Renal cortical epithelial cell (primary cell): Measurements from ENCODE around the gene LRRTM4. TPM values are rescaled to one million over a fixed set of nuclear protein-coding genes. Genes with fewer than 3 reads are reported as not detected.
"Not testable (repeated sequence)": the region's sequence is repeated elsewhere in the genome, so short reads cannot be mapped to it uniquely, and the experiment has no call there.

Experiments
- DNase-seq: peaks from one replicate; pipeline ENCODE4 v3.0.0-alpha.2; 2011; ENCODE audit warnings: low read depth
- total RNA-seq: library from RNA; depleted of rRNA; stranded (reverse); fragments of >200 nt; gene quantifications from 2 replicates; pipeline ENCODE4 v1.2.3, GENCODE V29; 2014

LRRTM4 gene
- total RNA-seq, 1 donor from 2014 or later, result 0.10 TPM

DNA sequence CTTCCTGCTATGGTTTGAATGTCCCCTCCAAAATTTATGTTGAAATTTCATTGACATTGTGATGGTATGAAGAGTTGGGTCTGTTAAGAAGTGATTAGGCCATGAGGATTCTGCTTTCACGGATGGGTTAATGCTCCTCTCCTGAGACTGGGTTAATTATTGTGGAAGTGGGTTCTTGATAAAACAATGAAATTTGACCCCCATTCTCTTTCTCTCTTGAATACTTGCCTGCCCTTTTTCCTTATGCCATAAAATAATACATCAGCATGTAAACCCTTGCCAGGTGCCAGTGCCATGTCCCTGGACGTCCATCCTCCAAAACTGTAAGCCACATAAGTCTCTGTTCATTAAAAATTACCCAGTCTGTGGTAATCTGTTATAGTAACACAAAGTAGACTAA lies 352.8 kb downstream of the LRRTM4 start:
- peak; percentile 68 for DNase-seq

DNA sequence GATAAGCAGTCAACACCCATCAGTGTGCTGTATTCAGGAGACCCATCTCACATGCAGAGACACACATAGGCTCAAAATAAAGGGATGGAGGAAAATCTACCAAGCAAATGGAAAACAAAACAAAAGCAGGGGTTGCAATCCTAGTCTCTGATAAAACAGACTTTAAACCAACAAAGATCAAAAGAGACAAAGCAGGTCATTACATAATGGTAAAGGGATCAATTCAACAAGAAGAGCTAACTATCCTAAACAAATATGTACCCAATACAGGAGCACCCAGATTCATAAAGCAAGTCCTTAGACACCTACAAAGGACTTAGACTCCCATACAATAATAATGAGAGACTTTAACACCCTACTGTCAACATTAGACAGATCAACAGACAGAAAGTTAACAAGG lies 358.2 kb downstream of the LRRTM4 start:
- DNase-seq, result not testable (repeated sequence)

DNA sequence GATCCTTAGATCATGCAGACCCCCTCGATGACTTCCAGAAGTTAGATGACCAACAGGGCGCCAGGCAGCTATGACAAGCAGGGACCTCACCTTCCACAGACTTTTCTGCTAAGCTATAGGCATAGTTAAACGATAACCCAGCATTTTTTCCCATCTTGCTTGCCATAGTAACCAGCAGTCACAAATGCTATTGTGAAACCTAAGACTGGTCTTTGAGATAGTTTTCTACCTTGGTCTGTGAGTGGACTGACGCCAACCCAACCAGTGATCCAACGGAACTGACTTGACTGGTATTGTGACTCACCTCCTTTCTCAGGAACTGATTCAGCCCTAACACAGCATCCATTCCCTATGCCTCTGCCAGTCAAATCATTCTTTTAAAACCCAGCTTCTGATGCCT lies 361.2 kb downstream of the LRRTM4 start:
- DNase-seq, result peak; percentile 83

DNA sequence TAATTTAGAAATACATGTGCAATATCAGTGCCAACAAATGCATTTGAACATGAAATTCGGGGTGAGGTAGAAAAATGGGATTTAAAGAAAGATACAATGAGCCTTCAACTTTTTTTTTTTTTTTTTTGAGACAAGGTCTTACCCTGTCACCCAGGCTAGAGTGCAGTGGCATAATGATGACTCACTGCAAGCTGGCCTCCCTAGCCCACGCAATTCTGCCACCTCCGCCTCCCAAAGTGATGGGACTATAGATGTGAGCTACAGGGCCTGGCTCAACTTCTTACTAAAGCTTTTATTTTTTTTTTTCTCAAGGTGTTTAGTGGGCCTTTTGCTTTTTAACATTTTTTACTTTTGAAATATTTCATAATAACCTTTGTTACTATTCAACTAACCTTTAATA lies 365.6 kb downstream of the LRRTM4 start:
- no peak for DNase-seq

DNA sequence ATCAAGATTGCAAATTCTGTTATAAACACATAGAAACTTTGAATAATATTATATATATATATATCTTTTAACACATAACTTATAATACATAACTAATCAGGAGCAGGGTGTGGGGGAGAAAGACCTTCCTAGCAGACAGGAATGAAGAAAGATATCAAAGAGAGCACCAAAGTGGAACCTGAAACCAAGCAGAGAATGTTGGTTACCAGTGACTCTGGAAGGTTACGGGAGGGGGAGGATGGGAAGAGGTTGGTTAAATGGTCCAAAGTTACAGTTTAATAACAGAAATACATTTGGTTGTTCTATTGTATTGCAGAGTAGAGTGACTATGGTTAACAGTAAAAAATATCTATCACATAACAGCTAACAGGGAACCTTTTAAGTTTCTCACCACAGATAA lies 366.7 kb downstream of the LRRTM4 start:
- peak; percentile 33 for DNase-seq

DNA sequence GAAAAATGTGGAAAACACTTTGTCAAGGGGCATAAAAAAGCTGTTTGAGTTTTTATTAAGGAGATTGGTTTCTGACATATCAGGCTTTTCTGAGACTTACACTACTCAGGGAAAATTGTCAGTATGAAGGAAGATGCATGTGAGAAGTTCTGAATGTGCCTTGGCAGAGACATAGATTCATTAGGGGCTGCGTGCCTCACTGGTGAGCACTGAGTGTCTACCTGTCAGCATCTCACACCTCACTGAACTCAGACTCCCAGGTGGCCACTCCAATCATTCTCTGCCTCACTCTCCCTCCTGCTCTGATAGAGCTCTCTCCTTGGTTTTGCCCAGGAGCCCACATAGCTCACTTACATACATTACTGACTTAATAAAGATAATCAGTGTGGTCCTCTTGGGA lies 372.6 kb downstream of the LRRTM4 start:
- no peak for DNase-seq

DNA sequence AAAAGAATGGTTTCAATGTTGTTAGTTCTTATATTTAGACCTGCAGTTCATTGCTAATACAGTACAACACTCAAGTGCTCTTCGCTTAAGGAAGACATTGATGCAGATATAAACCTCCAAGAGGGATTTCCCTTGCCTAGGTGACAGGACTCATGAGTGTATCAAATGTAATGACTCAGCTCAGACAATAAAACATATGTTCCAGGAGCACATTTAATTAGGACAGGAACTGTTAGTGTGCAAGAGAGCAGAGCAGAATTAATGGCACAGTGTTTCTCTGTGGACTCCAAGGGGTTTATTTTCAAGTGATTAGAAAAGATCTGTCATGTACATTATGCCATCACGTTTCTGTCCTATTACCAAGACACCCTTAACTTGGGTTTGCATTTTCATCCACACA lies 375.0 kb downstream of the LRRTM4 start:
- no peak for DNase-seq

DNA sequence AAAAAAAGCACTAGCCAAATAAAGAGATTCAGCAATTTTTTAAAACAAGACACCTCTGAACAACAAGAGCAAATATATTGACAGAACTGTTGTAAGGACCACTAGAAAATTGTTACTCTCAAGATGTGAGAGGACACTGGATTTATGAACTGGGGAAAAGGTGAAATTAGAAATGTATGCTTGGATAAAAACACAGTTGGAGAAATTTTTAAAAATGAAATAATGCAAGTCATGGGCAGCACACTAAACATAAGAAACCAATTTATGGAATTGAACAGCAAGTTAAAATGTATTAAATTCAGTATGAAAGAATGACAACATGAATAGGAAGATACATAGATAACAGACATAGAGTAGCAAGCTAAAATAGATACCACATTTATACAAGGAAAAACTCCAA lies 377.4 kb downstream of the LRRTM4 start:
- no peak for DNase-seq

DNA sequence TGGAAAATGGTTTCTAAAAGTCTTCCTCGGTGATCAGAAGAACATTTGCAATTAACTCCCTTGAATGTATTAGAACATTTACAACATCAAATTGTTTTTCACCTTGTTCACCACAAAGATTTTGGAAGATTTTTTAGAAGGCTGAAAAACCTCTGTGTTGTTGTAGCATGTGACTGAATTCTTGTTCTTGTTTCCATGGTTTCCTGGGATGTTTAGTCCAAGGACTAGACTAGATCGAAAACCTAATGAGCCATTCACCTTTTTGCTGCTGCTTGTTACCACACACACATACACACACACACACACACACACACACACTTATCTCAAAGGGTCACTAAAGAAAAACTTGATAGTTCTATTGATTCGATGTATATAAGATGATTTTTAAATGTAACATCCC lies 380.0 kb downstream of the LRRTM4 start:
- no peak for DNase-seq

DNA sequence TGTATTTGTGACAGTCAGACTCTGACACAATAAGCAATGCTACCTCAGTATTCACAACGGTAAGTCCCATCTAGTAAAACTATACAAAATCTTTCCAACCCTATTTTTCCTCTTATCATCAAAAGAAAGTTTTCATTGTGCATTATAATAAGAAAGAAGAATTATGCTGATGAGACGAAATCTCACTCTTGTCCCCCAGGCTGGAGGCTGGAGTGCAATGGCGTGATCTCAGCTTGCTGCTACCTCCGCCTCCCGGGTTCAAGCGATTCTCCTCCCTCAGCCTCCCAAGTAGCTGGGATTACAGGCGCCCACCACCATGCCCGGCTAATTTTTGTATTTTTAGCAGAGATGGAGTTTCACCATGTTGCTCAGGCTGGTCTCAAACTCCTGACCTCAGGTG lies 393.7 kb downstream of the LRRTM4 start:
- DNase-seq, result not testable (repeated sequence)

DNA sequence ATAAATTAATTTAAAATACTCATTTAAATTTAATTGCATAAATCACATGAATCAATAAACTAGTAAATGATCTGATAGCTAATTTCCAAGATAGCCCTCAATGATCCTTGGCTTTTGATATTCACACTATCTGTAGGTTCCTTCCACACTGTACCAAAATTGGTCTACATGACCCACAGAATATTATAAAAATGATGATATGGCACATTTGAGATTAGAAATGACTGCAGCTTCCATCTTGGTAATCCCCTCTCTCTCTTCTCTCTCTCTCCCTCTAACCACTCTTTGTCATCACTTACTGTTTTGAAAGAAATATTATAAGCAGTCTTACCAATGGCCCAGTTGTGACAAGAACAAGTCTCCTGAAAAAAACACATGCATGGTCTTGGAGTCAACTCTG lies 394.8 kb downstream of the LRRTM4 start:
- no peak for DNase-seq

DNA sequence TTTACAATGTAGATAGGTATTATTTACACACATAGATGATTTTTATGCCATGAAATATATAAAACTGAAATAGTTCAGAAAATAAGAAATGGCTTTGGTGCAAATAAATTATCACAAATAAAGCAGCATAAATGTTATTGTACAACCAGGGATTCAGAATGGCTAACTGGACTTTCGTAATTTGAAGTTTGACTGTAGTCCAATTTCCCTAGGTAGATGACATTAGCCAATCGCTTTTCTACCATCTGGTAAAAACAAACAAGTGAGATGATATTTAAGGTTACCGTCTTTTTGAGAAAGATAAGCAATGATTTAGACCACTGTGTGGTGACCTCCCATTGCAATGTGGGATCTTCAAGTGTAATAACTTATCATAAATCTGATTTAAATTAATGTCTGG lies 400.7 kb downstream of the LRRTM4 start:
- no peak for DNase-seq

DNA sequence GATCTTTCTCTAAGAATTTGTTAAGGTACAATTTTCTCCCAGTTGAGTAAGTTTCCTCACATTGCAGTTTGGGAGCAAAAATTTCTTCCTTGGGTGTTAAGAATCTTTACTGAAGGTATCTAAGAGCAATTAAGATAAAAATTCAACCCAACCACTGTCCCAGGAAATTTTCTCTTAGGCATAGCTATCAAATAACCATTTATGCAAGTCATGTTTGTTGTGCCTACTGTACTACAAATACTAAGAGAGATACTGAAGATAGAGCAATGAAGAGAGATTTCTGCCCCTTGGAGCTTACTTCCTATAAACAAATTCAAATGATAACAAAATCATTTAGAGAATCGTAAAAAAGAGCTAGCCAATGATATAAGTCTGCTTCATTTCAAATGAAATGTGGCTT lies 402.8 kb downstream of the LRRTM4 start:
- DNase-seq, result no peak

DNA sequence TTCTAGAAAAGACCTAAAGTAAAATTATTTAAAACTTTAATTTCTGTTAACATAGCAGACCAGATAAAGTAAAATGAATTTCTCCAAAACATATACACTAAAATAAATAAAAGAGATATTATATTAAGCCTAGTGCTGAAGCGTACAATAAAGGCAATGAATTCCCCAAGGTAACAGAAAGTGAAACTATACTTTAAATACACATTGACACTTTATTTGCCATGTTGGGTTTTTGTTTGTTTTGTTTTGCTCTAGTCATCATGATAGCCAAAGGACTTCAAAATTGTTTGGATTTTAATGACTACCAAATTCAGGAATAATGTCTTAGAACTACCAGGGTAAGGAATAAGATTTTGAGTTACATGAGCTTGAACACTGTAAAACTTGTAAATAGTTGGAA lies 413.3 kb downstream of the LRRTM4 start:
- no peak for DNase-seq

DNA sequence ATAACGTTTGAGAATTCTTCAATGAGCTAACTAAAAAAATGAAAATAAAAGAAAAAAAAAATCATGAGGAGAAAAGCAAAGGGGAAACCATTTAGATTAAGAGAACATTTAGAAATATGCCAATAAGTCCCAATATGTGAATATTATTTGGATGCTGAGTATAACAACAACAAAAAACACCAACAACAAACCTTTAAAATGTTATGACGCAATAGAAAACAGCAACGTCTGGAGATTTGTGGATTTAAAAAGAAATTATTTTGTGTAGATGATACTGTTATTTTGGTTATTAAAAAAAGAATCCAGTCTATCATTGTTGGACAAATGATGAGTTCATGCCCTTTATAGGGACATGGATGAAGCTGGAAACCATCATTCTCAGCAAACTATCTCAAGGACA lies 417.2 kb downstream of the LRRTM4 start:
- DNase-seq, result no peak

DNA sequence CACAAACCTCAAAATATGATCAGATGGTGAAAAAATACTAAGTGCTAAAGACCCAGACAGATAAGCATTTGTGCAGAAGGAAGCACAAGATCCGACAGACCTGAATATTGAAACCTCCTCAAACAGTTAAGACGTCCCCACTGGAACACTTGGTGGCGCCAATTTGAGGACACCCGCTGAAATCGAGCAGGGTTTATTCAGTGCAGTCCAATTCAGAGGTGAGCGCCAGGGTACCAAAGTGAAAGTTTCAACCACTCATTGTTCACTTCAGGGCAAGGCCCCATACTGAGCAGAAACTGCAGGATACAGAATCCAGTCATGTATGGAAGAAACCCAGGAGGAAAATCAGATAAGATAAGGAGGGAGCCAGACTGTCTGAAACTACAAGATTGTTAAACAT lies 417.6 kb downstream of the LRRTM4 start:
- no peak for DNase-seq

DNA sequence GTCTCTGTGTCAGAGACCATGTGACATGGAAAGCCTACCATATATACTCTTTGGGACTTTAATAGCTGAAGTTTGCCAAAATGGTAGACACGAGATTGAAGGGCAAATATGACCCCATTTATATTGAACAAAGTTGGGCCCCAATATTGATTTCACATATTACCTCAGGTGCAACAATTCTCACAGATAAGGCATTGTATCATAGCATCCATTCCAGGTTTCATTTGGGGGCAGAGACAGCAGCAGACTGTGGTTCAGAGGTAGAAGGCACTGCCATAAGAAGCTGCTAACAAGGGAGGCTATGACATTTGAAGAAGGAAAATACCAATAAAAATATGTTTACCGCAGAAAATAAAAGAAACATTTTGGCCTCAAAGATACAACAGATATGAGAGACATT lies 419.2 kb downstream of the LRRTM4 start:
- DNase-seq, result no peak

DNA sequence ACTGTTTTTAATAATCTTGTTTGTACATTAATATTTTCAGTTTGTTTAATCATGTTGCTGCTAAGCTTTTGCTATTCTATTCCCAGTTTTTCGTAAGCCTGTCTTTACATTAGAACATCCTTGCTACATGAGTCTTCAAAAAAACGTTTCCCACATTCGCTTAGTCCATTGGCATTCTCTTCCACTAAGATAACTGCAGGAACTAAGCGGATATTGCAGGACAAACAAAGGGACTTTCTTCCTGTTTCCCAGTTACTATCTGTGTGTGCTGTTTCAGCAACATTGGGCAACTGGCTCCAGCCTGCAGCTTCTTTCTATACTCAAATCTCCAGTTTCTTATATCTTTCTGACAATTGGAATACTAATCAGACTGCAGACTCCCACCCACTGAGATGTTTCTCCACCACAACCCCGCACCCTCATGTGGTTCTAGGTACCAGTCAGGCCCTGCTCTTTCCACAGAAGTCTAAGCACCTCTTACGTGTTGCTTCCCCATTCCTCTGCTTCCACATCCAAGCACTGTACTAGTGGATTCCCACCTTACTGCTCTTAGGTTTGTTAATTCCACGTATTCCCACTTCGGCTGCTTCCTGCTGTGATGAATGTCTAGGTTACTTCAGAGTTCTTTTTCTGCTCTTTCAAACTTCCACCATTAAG lies 420.3 kb downstream of the LRRTM4 start:
- no peak for DNase-seq

DNA sequence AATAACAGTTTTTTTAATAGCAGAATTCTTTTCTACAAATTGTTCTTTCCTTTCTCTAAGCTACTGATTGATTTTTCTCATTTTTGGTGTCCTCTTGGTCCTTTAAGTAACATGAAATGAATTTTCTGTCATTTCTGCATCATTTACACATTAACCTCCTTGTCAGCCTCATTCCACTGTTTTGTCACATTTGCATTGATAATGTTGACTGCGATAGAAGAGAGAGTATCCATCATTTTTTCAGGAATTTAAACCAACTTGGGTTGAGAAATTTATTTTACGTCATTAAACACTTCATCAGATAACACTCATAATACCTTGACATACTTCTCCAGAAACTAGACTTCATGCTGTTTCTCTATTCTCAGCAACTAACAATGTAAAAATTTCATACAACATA lies 422.2 kb downstream of the LRRTM4 start:
- DNase-seq, result no peak

DNA sequence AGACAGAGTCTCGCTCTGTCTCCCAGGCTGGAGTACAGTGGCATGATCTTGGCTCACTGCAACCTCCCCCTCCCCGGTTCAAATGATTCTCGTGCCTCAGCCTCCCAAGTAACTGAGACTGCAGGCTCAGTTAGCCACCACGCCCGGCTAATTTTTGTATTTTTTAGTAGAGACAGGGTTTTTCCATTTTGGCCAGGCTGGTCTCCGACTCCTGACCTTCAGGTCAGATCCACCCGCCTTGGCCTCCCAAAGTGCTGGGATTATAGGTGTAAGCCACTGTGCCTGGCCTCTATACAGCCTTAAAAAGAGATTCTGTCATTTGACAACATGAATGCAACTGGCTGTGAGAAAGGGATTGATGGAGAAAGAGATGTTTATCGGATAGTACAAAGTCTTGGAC lies 426.7 kb downstream of the LRRTM4 start:
- DNase-seq, result not testable (repeated sequence)

DNA sequence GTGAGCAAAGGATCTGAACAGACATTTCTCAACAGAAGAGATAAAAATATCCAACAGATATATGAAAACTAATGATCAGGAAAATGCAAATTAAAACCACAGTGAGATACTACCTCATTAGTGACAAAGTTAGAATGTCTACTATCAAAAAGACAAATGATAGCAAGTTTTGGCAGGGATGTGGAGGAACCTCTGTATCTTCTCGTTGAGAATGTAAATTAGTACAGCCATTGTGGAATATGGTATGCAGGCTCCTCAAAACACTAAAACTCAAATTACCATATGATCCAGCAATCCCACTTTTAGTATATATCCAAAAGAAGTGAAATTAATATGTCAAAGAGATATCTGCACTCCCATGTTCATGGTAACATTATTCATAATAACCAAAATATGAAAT lies 427.1 kb downstream of the LRRTM4 start:
- no peak for DNase-seq

DNA sequence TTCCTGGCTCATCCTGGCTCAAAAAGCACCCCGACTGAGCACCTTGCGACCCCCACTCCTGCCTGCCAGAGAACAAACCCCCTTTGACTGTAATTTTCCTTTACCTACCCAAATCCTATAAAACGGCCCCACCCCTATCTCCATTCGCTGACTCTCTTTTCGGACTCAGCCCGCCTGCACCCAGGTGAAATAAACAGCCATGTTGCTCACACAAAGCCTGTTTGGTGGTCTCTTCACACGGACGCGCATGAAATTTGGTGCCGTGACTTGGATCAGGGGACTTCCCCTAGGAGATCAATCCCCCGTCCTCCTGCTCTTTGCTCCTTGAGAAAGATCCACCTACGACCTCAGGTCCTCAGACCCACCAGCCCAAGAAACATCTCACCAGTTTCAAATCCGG lies 433.8 kb downstream of the LRRTM4 start:
- not testable (repeated sequence) for DNase-seq

DNA sequence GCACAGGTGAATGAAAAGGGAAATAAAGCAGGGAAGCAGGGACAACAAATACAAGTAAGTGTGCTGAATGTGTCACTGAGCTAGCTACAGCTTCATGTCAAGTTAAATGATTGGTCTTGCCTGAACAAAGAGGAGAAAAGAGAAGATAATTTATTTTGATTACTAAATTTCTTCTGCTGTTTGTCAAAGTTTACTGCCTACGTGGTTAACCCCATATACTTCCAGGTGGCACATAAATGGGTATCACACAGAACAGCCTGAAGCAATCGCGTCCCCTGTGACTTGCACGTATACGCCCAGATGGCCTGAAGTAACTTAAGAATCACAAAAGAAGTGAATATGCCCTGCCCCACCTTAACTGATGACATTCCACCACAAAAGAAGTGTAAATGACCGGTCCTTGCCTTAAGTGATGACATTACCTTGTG lies 434.2 kb downstream of the LRRTM4 start:
- no peak for DNase-seq

DNA sequence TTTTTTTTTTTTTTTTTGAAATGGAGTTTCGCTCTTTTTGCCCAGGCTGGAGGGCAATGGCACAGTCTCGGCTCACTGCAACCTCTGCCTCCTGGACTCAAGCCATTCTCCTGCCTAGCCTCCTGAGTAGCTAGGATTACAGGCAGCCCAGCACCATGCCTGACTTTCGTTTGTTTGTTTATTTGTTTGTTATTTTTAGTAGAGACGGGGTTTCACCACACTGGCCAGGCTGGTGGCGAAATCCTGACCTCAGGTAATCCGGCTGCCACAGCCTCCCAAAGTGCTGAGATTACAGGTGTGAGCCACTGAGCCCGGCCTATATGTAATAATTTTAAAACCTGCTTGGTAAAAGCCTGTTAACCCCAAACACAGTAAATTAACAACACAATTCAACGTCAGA lies 435.7 kb downstream of the LRRTM4 start:
- no peak for DNase-seq

DNA sequence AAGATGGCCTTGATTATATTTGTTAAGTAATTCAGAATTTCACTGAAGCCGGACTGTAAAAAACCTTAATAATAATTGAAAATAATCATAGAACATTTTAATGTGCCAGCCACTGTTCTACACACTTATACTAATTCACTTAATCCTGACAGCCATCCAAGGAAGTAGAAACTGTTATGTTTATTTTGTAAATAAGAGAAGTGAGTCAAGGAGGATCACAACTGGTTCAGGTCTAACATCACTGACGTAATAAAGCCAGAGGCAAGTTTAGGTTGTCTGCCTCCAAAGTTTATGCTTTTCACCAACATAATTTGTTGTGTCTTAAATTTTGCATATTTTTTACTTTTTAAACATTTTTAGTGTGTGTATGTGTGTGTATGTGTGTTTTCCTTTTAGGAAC lies 436.1 kb downstream of the LRRTM4 start:
- DNase-seq, result no peak
